HTERT RPE-1 (cell line): ENCODE results near the gene EAF1.
"Not testable (repeated sequence)": the region's sequence is repeated elsewhere in the genome, so short reads cannot be mapped to it uniquely, and the experiment has no call there.

Experiments used
- in situ Hi-C: fragments of 300-500 bp; cut with MboI; formaldehyde crosslinking; loops from 4 replicates; pipeline ENCODE4 v1.14.3; 2020; ENCODE audit warnings: low sequenced_read_pairs

Gene EAF1

GRCh38 chr3:15451216-15452113, 24.1 kb downstream of the EAF1 start:
- in situ Hi-C loops = no loop called here

- in situ Hi-C loops = no loop called here
These were observed 24.8 kb downstream of the EAF1 start for GRCh38 chr3:15452156-15452555.

- in situ Hi-C loops = no loop called here
These were observed 25.6 kb downstream of the EAF1 start for GRCh38 chr3:15452961-15453360.

- in situ Hi-C loops = no loop called here
These were observed 26.1 kb downstream of the EAF1 start for GRCh38 chr3:15453501-15453900.

GRCh38 chr3:15453991-15454625, 26.7 kb downstream of the EAF1 start:
- in situ Hi-C loops = no loop called here

- in situ Hi-C loops = no loop called here
These were observed 27.6 kb downstream of the EAF1 start for GRCh38 chr3:15454965-15455364.

- in situ Hi-C loops = no loop called here
These were observed 28.4 kb downstream of the EAF1 start for GRCh38 chr3:15455756-15456155.

- in situ Hi-C loops = no loop called here
These were observed 28.9 kb downstream of the EAF1 start for GRCh38 chr3:15456321-15456720.

- in situ Hi-C loops = not testable (repeated sequence)
These were observed 29.5 kb downstream of the EAF1 start for GRCh38 chr3:15456915-15457314.

GRCh38 chr3:15458212-15458780, 30.9 kb downstream of the EAF1 start:
- in situ Hi-C loops = no loop called here

- in situ Hi-C loops = no loop called here
These were observed 33.6 kb downstream of the EAF1 start for GRCh38 chr3:15460891-15461531.

GRCh38 chr3:15462451-15462850, 35.1 kb downstream of the EAF1 start:
- in situ Hi-C loops = no loop called here

GRCh38 chr3:15465876-15466585, 38.6 kb downstream of the EAF1 start:
- in situ Hi-C loops = no loop called here

- in situ Hi-C loops = no loop called here
These were observed 40.1 kb downstream of the EAF1 start for GRCh38 chr3:15467227-15468181.

- in situ Hi-C loops = no loop called here
These were observed 42.9 kb downstream of the EAF1 start for GRCh38 chr3:15470261-15470660.

GRCh38 chr3:15470849-15471248, 43.5 kb downstream of the EAF1 start:
- in situ Hi-C loops = no loop called here

GRCh38 chr3:15471861-15472260, 44.5 kb downstream of the EAF1 start:
- in situ Hi-C loops = no loop called here

GRCh38 chr3:15475161-15475560, 47.8 kb downstream of the EAF1 start:
- in situ Hi-C loops = no loop called here

GRCh38 chr3:15476378-15476777, 49.0 kb downstream of the EAF1 start:
- in situ Hi-C loops = no loop called here
